NCI-H1694 (cell line): ENCODE results near the gene RINL.

Source experiments
- DNase-seq: peaks from one replicate; lab custom pipeline; 2025; lab: John Stamatoyannopoulos, UW

The RINL gene

GRCh38 chr19:38877781-38878574 is at the start of gene RINL:
Gene RINL (minus strand): TSS chr19:38878275. CDS start chr19:38876742, 1,533 bp downstream.
- DNase-seq, result no peak

- no peak for DNase-seq
Measured at GRCh38 chr19:38924388-38924787, 46.3 kb upstream of the RINL start.

DNA sequence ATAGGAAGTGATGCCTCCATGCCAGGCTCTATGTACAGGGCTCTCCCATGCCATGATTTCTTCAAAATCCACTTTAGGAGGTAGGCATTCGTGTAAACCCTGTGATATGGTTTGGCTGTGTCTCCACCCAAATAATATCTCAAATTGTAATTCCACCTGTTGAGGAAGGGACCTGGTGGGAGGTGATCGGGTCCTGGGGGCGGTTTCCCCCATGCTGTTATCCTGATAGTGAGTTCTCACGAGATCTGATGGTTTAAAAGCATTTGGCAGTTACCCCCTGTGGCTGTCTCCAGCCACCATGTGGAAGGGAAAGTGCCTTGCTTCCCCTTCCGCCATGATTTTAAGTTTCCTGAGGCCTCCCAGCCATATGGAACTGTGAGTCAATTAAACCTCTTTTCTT is 44.4 kb upstream of the RINL start:
- DNase-seq, result no peak

- DNase-seq, result no peak
Measured at GRCh38 chr19:38921420-38922274, 43.6 kb upstream of the RINL start.

DNA sequence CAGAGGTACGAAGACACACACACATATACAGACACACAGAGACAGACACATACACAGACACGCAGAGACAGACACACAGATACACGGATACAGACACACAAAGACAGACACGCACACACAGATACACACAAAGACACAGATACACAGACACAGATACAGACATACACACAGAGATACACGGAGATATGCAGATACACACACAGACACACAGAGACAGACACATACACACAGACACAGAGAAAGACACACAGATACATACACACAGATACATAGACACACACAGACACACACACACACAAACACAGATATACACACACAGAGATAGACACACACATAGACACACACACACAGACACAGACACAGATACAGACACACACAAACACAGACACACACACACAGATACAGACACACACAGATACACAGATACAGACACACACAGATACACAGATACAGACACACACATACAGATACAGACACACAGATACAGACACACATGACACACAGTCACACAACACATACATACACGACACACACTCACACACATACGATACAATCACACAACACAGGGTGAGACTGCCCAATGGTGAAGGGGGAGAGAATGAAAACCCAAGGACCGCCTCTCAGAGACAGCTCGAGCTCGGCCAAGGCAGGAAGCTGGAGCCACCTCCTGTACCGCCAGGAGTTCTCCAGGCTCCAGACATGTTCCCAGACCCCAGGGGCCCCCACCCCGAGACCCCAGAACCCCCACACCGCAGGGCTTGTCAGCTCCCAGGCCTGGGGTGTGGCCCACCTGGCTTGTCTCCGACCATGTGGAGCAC is 42.7 kb upstream of the RINL start:
- no peak for DNase-seq

GRCh38 chr19:38919837-38920601 is 41.9 kb upstream of the RINL start:
- no peak for DNase-seq

GRCh38 chr19:38918526-38918925 is 40.5 kb upstream of the RINL start:
- no peak for DNase-seq

DNA sequence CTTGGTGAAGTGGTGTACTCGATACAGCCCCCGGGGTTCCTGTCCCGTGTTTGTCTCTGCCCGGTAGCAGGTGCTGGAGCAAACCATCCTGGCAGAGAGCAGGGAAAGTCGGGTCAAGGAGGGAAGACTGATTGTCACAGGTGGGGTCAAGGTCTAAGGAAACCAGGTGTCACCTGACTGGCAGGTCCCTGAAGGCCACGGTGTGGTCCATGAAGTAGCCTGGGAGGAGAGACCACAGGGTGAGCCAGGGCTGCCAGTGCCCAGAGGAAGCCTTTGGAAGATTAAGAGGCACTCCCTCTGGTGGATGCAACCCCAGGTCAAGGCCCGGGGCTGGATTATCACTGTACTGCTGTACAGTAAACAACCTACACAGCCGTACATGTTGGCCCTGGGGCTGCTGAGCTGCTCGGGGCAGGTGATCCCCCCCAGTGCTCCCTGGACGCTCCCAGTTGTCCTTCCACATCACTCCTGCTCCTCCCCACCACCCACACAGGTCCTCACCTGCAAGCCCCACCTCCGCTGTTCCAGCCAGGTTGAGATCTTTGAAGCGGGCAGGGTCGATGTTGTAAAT is 39.9 kb upstream of the RINL start:
- peak; percentile 2 for DNase-seq

DNA sequence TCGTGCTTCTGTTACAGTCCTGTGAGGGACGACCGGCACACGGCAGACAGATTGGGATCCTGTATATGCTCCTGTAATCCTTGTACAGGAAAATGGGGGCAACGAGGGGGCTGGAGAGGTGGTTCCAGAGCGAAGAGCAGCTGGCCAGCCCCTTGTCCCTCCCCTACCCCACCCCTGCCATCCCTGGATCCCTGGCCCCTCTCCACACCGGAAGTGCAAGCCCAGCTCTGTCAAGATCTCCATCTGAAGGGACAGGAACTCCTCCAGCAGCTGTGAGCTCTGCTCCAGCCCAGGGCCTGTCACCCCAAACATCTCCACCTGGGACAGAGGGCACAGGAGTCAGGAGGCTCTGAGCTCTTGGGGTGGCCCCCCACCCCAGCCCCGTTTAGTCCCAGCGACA is 39.4 kb upstream of the RINL start:
- no peak for DNase-seq

- DNase-seq, result no peak
Measured at GRCh38 chr19:38915329-38916321, 37.5 kb upstream of the RINL start.

DNA sequence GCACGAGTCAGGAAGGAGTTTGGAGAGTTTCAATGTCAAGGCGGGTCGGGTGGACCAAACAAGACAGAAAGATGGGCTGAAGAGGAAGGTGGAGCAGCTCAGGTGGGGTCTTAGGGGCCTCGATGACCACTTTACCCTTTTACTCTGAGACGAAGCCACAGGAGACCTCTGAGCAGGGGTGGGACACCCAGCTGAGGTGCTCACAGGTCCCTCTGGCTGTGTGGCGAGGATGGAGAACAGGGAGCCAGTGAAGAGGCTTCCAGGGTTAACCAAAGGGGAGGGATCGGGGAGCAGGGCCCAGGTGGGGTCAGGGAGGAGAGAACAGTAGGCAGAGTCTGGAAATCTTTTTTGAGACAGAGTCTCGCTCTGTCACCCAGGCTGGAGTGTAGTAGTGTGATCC is 35.9 kb upstream of the RINL start:
- no peak for DNase-seq

GRCh38 chr19:38912600-38913514 is 34.8 kb upstream of the RINL start:
- no peak for DNase-seq

GRCh38 chr19:38911388-38912001 is 33.4 kb upstream of the RINL start:
- no peak for DNase-seq

DNA sequence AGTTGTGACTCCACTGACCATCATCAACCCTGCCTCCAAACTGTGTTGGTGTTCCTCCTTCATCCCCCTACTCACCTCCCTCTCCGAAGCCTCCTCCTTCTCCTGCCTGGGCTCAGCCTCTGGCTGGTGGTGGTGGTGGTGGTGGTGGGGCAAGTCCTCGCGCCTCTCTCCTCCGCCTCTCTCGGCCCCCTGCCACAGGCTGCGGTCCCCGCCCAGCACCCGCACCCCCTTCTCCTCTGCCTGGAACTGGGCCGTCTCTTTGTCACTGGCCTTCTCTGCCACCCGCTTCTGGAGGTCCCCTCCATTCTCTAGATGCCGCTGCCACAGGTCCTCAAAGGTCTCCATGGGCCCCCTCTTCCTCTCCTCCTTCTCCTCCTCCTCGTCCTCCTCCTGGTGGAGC is 32.4 kb upstream of the RINL start:
- DNase-seq, result no peak

DNA sequence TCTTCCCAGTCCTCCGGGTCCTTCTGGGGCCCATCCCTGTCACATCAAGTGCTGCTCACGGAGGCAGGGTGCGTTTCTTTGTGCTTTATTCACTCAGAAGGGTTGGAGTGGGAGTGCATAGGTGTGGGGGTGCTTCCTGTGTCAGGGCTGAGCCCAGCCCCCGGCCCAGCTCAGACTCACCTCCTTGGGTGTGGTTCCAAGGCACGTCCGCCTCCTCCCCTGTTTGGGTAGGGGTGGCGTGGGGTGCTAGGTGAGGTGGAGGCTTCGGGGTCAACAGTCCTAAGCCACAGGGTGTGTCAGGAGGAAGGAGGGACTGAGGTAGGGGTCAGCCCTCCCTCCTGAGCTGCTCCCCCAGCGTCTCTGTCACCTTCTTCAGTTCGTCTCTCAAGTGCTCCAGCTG is 30.8 kb upstream of the RINL start:
- no peak for DNase-seq

DNA sequence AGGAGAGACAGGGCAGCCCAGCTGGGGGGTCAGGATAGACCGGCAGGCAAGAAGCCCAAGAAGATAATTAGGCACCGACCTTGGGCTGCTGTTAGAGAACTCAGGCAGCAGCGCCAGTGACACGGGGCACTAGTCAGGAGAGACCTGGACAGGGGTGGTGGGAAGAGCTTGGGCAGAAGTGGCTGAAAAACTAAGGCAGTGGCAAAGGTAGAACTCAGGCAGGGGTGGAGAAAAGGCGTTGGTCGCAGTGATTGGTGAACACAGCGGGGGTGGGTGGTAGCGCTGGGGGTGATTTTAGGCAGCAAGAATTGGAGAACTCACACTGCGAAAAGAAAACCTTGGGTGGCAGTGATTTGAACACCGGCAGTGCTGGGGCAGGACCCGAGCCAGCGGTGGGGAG is 29.6 kb upstream of the RINL start:
- no peak for DNase-seq

- no peak for DNase-seq
Measured at GRCh38 chr19:38907227-38907626, 29.2 kb upstream of the RINL start.

- no peak for DNase-seq
Measured at GRCh38 chr19:38905620-38906019, 27.5 kb upstream of the RINL start.
